Hepatocyte (in vitro differentiated cells): Measurements from ENCODE around the gene DHX9. TPM values are rescaled to one million over a fixed set of nuclear protein-coding genes. Genes with fewer than 3 reads are reported as not detected.

Experiments used
- DNase-seq: peaks from one replicate; pipeline ENCODE4 v3.0.0-alpha.2; 2016; ENCODE audit warnings: low spot score
- H2AFZ ChIP-seq: fragments of 200-600 bp; sonication (generic); 2 replicates; pipeline ENCODE4 v1.6.0; 2016; ENCODE audit warnings: antibody characterized with exemption, mild to moderate bottlenecking
- H3K27ac ChIP-seq: fragments of 200-600 bp; sonication (generic); 2 replicates; pipeline ENCODE4 v1.5.1; 2016; ENCODE audit warnings: mild to moderate bottlenecking
- H3K27me3 ChIP-seq: fragments of 200-600 bp; sonication (generic); 2 replicates; pipeline ENCODE4 v1.6.1; 2016
- H3K36me3 ChIP-seq: fragments of 200-600 bp; sonication (generic); replicated peaks from 2 replicates; pipeline ENCODE4 v1.5.1; 2016; ENCODE audit warnings: low read depth; ENCODE audit not compliant: insufficient read depth
- H3K4me1 ChIP-seq: fragments of 200-600 bp; sonication (generic); 2 replicates; pipeline ENCODE4 v1.5.1; 2016; ENCODE audit warnings: mild to moderate bottlenecking, moderate library complexity; ENCODE audit not compliant: insufficient read depth
- H3K4me2 ChIP-seq: fragments of 200-600 bp; sonication (generic); 2 replicates; pipeline ENCODE4 v1.6.0; 2016
- H3K4me3 ChIP-seq: fragments of 200-600 bp; sonication (generic); 2 replicates; pipeline ENCODE4 v1.5.1; 2016; ENCODE audit warnings: mild to moderate bottlenecking
- H3K79me2 ChIP-seq: fragments of 200-600 bp; sonication (generic); 2 replicates; pipeline ENCODE4 v1.6.0; 2017; ENCODE audit warnings: mild to moderate bottlenecking
- H3K9me2 ChIP-seq: fragments of 200-600 bp; sonication (generic); replicated peaks from 2 replicates; pipeline ENCODE4 v1.6.0; 2017; ENCODE audit warnings: mild to moderate bottlenecking; ENCODE audit not compliant: insufficient read depth
- H3K9me3 ChIP-seq: fragments of 200-600 bp; sonication (generic); 2 replicates; pipeline ENCODE4 v1.5.1; 2016; ENCODE audit warnings: low read depth, mild to moderate bottlenecking
- H4K20me1 ChIP-seq: fragments of 200-600 bp; sonication (generic); 2 replicates; pipeline ENCODE4 v1.6.0; 2016; ENCODE audit warnings: mild to moderate bottlenecking; ENCODE audit not compliant: insufficient read depth, poor library complexity, severe bottlenecking
- CTCF ChIP-seq: fragments of 200-600 bp; sonication (generic); IDR thresholded peaks from 2 replicates; pipeline ENCODE4 v1.5.1; 2016; ENCODE audit warnings: antibody characterized with exemption, mild to moderate bottlenecking; ENCODE audit not compliant: poor library complexity
- EZH2 ChIP-seq: fragments of 200-600 bp; sonication (generic); IDR thresholded peaks from 2 replicates; pipeline ENCODE4 v1.6.1; 2016; ENCODE audit warnings: antibody characterized with exemption, mild to moderate bottlenecking, borderline replicate concordance
- EZH2phosphoT487 ChIP-seq: fragments of 200-600 bp; sonication (generic); IDR thresholded peaks from one replicate; pipeline ENCODE4 v1.6.1; 2018; ENCODE audit warnings: antibody characterized with exemption, mild to moderate bottlenecking, low read depth, moderate library complexity; ENCODE audit not compliant: unreplicated experiment, severe bottlenecking
- WGBS: methylation state at CpG from one replicate; pipeline ENCODE4 v1.1.6; 2016; ENCODE audit warnings: low lambda C conversion rate; ENCODE audit errors: missing lambda C conversion rate; 5-methylcytosine and 5-hydroxymethylcytosine counted together
- polyA plus RNA-seq: library from polyadenylated mRNA; unstranded; fragments of >200 nt; fragmentation: Nextera tagmentation; extraction: Ambion mirVana; gene quantifications from 2 replicates; pipeline ENCODE4 v1.2.1, GENCODE V29; 2016
- total RNA-seq: library from RNA; depleted of rRNA; stranded (reverse); fragments of >200 nt; gene quantifications from 2 replicates; pipeline ENCODE4 v1.2.3, GENCODE V29; 2014

The DHX9 gene
- total RNA-seq, result 114 and 132 TPM in 2 replicates
- polyA plus RNA-seq, result 66.3 and 70.7 TPM in 2 replicates

GRCh38 chr1:182839209-182840066 is at the start of gene DHX9:
DHX9 (plus strand) TSS chr1:182839347; CDS start chr1:182842567, 3,220 bp downstream.
- Histone ChIP-seq H3K79me2 (peaks cover 49% of the 10 kb centered on the region), H3K4me1 (peaks cover 17% of the 10 kb centered on the region), H4K20me1 (peaks cover 50% of the 10 kb centered on the region), H3K4me3 (peak within 1 kb of the TSS; percentile 57), H3K36me3 (no peaks in the 10 kb centered on the region), H3K9me3 (no peaks in the 10 kb centered on the region), H3K27ac (peak within 1 kb of the TSS; percentile 94), H2AFZ (peak within 1 kb of the TSS; percentile 69), H3K9me2 (no peaks in the 10 kb centered on the region), H3K4me2 (peak within 1 kb of the TSS; percentile 90), H3K27me3 (no peaks in the 10 kb centered on the region)
- peak; percentile 19 for TF ChIP-seq CTCF
- TF ChIP-seq EZH2, result no peak
- 1% methylated on average over 48 of the region's 92 CpGs for WGBS
- peak; percentile 97 for DNase-seq

GRCh38 chr1:182791281-182792179 is 47.6 kb upstream of the DHX9 start:
- H3K4me1 ChIP-seq, result peaks cover 4% of the 10 kb centered on the region
- no peaks in the 10 kb centered on the region for H4K20me1 ChIP-seq
- TF ChIP-seq CTCF (no peak), EZH2phosphoT487 (no peak), EZH2 (no peak)
- no peak overlapping the region for H3K4me2 ChIP-seq
- no peak overlapping the region for H3K27ac ChIP-seq
- H2AFZ ChIP-seq, result no peak overlapping the region
- H3K4me3 ChIP-seq, result no peak overlapping the region
- H3K9me3 ChIP-seq, result no peaks in the 10 kb centered on the region
- no peak for DNase-seq
- H3K9me2 ChIP-seq, result no peaks in the 10 kb centered on the region
- 68% methylated on average over 8 of the region's 8 CpGs for WGBS
- peaks cover 8% of the 10 kb centered on the region for H3K27me3 ChIP-seq
- H3K36me3 ChIP-seq, result no peaks in the 10 kb centered on the region
- no peaks in the 10 kb centered on the region for H3K79me2 ChIP-seq

GRCh38 chr1:182794091-182794490 is 45.1 kb upstream of the DHX9 start:
- Histone ChIP-seq H3K27me3 (no peaks in the 10 kb centered on the region), H2AFZ (no peak overlapping the region), H4K20me1 (no peaks in the 10 kb centered on the region), H3K9me3 (no peaks in the 10 kb centered on the region), H3K79me2 (no peaks in the 10 kb centered on the region), H3K4me2 (no peak overlapping the region), H3K9me2 (no peaks in the 10 kb centered on the region), H3K4me1 (peaks cover 4% of the 10 kb centered on the region), H3K27ac (peak overlapping the region; percentile 43), H3K36me3 (no peaks in the 10 kb centered on the region), H3K4me3 (no peak overlapping the region)
- no peak for DNase-seq
- WGBS, result 93% methylated on average over 2 of the region's 2 CpGs
- TF ChIP-seq EZH2 (no peak), EZH2phosphoT487 (no peak), CTCF (no peak)
